T-helper 22 cell (primary cell): ENCODE measurements around the gene TMEM150C.
"Not testable (repeated sequence)": the region's sequence is repeated elsewhere in the genome, so short reads cannot be mapped to it uniquely, and the experiment has no call there.

Experiments used
- DNase-seq: peaks from one replicate; pipeline ENCODE4 v3.0.0-alpha.2; 2020; ENCODE audit warnings: low read depth

The TMEM150C gene

GRCh38 chr4:82515705-82516104 lies 46.1 kb downstream of the TMEM150C start:
- no peak for DNase-seq

DNA sequence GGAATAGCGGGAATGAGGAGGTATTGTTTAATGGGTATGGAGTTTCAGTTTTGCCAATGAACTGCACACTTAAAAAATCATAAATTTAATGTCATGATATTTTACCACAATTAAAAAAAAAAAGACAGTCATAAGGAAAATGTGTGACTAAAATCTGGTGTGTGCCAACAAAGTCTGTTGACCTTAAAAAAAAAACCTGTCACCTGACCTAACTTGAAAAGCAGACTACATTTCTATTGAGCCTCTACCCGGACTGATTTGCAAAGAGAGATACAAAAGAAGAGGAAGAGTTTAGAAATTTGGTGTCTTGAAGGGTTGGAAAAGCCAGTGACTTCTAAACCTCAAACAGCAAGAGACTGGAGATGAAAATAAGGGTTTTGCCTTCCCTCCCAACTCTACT lies 48.4 kb downstream of the TMEM150C start:
- DNase-seq, result no peak

DNA sequence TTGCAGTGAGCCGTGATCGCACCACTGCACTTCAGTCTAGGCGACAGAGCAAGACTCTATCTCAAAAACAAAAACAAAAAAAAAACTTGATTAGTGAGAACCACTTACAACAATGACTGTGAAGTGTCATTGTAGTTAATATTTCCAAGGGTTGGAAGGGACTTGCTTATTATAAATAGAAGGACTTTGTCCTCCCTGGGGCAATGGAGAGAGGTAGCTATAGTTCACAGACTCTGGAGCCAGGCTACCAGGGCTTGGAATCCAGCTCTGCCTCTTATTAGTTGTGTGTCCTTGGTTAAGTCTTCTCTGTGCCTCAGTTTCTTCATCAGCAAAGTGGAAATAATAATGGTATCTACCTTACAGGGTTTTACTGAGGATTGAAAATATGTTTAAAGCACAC lies 51.6 kb downstream of the TMEM150C start:
- DNase-seq, result no peak

DNA sequence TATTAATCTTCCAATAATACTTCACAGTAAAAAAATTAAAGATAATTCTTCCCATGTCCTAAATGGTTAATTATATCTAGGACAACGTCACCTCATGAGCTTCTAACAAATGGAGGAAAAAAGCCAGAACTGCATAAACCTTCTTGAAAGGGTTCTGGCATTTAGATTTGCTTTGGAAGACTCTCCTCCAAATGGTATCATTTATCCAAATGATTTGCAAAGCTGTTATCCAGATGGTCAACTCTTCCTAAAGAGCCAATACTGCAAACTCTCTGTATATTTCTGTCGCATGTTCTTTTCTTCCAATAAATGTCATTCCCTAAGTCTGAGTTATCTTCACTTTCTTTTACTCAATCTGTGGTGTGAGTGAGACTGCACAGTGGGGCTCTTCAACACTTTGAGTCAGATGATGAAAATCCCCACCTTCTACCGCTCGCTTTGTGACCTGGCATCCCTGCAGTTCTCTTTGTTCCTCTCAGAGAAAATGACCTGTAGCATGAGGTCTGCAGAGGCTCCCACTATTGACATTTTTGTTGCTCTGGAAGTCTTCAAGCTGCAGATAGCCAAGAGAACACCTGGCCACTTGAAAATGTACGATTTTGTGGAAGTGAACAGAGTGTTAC lies 52.9 kb downstream of the TMEM150C start:
- DNase-seq, result no peak

DNA sequence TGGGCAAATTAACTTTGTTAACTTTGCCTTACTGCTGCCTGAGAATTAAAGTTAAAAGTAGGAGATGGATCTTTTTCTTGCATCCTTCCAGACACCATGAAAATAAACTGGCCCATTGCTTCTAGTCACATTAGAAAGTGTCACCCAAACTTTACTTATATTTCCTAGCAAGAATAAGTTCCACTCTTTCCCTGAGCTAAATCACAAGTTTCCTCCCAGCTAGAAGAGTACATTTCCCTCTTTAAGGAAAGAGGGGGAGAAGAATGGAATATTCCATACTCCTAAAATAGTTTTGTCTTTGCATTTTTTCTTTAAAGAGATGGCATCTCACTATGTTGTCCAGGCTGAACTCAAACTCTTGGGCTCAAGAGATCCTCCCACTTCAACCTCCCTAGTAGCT lies 53.8 kb downstream of the TMEM150C start:
- DNase-seq, result no peak

- no peak for DNase-seq
Observed at GRCh38 chr4:82501154-82501442, 60.7 kb downstream of the TMEM150C start.

DNA sequence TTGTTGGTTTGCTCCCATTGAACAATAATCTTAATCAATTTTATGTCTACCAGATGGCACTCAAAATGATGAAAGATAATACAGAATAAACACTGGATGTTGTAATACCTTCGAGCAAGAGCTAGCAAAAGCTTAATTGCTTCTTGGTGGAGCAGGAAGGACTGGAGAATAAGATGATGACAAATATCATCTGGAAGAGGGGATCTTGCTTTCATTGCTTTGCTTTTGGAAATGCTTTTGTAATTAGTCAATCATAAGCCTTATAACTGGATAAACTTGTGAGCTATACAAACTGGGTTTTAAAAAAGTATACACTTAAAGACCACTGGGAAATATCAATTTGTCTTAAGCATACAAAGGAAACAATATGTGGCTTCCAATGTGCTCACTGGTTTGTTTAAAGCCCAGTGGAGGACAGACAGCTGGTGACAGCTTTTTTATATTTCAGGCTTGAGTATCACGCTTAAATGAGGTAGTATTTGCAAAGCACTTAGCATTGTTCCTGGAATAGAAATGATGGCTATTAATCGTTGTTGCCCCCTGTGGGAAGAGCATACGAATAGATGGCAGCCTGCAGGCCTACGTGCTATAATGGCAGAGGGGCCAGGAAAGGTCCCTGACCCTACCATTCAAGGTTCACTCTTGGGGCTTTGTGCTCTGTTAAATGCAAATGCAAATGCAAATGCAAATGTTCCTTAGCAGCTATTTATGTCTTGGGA lies 61.2 kb downstream of the TMEM150C start:
- no peak for DNase-seq

- no peak for DNase-seq
Observed at GRCh38 chr4:82499738-82500434, 61.9 kb downstream of the TMEM150C start.

- no peak for DNase-seq
Observed at GRCh38 chr4:82496349-82496748, 65.4 kb downstream of the TMEM150C start.

DNA sequence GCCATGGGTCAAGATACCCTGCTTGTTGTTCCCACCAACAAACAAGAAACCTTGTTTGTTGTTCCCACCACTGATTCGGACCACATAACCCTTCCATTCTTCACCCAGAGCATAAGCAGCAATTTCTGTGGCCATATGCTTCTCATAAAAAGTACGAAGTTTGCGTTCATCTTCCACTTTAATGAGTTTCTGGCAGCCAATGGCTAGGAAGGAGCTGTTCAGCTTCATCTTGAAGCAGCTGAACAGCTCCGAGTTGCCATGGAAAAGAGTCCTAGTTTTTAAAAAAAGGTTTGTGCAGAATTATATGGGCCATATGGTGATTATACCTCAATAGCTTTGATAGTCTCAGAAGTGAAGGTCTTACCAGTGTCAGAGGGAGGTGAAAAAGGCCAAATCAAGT lies 66.1 kb downstream of the TMEM150C start:
- no peak for DNase-seq

GRCh38 chr4:82493721-82494425 lies 67.9 kb downstream of the TMEM150C start:
- DNase-seq, result no peak

DNA sequence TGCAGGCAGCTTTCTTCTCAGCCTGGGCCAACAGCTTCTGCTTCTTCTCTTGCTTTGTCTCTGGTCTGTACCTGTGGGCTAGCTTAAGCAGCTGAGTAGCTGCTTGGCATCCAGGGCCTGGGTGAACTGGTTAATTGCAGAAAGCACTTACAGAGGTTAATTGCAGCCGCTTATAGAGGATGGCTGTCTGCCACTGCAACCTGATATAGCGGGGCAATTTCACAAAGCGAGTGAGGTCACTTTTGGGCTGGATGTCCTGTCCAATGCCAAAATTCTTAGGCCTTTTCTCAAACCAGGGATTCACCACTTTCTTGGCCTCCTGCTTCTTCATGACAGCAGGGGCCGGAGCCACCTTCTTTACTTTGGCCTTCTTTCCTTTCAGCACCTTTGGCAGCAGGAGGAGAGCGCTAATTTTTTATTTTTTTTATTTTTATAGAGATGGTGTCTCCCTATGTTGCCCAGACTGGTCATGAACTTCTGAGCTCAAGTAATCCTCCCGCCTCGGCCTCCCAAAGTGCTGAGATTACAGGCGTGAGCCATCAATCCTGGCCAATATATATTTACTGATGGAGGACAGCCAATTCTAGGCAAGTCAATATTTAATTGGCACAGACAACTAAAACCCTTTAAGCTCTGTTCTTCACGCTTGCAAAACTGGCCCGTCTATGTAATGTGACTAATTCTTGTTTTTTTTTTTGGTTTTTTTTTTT lies 70.4 kb downstream of the TMEM150C start:
- DNase-seq, result no peak

DNA sequence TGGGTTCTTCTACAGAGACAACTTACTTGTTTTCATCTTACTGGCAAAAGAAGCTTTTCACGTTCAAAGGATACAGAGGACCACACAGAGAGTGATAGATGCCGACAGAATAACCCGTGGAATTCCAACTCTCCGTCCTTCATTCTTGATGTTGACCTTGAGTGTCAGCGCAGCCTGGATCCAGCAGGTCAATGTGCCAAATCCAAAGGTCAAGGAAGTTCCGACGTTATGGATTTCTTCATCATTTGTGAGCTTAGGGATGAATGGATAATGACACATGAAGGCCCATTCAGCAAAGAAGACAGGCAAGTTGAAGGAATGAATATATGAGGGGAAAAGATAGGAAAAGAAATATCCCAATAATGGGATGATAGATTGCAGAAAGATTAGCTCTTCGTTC lies 71.8 kb downstream of the TMEM150C start:
- no peak for DNase-seq

DNA sequence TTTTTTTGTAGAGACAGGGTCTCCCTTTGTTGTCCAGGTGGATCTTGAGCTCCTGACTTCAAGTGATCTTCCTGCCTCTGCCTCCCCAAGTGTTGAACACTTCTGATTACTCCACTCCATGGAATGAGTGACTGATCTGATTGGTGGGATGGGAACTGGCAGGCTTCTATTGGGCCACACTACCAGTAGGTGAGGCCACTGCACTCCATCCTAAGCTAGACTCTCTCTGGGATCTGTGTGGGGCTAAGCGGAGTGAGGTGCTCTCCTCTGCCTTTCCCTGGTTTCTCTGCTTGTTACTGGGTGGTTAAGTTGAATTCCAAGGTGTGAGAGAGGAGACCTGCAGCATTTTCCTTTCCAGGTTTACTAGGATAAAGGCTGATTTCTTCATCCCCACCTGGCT lies 72.7 kb downstream of the TMEM150C start:
- no peak for DNase-seq

DNA sequence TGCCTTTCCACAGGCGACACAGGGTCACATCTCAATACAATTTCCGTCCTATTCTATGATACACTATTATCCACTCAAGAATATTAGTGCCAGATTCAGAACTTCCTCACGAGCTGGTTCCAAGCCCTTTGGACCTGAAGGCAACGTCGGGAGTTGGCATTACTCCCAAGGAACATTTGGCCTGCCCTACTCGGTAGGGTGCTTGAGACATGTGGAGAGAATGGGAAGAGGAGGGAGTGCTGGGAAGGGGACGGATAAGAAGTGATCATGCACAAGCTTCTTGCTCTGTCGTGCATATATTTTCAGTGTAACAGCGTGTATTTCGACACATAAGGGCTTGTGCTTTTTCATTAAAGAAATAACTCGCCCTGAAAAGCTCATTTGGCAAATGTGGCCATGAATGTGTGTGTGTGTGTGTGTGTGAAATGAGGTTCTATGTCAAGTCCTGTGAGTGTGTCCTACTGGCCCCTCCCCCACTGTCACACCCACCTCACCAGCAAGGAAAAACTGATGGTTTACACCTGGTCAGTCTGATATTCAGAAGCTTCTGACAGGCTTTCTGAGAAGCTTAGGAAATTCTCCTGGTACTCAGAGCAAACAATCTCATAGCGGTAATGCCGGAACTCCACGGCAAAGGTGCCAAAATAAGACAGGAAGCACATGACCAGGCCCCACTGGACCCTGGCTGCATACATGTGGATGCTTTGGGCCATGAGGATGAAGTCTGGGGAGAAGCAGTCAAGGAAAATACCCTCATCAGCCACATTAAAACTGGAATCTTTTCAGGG lies 76.6 kb downstream of the TMEM150C start:
- DNase-seq, result no peak

- no peak for DNase-seq
Observed at GRCh38 chr4:82482387-82482786, 79.4 kb downstream of the TMEM150C start.

DNA sequence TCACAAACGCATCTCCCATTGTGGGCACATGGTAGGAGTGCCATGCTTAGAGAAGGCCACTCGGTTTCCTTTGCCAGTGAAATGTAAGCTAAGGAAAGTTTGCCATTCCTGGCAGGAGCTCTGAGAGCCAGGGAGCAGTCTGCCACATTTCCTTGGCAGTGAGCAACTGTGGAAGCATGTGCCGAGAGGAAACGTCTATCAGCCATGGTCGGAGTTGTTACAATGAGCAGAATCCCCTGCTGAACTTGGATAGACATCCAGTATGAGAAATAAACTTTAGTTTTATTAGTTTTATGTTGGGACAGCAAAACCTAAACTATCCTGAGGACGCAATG lies 80.3 kb downstream of the TMEM150C start:
- no peak for DNase-seq

- DNase-seq, result no peak
Observed at GRCh38 chr4:82480771-82481505, 80.8 kb downstream of the TMEM150C start.

DNA sequence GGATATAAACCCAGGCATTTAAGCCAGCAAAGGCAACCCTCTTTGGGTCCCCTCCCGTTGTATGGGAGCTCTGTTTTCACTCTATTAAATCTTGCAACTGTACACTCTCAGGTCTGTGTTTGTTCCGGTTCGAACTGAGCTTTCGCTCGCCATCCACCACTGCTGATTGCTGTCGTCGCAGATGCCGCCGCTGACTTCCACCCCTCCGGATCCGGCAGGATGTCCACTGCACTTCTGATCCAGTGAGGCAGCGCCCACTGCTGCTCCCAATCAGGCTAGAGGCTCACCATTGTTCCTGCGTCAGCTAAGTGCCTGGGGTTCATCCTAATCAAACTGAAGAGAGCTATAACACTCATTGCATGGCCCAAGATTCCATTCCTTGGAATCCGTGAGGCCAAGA lies 82.2 kb downstream of the TMEM150C start:
- no peak for DNase-seq

DNA sequence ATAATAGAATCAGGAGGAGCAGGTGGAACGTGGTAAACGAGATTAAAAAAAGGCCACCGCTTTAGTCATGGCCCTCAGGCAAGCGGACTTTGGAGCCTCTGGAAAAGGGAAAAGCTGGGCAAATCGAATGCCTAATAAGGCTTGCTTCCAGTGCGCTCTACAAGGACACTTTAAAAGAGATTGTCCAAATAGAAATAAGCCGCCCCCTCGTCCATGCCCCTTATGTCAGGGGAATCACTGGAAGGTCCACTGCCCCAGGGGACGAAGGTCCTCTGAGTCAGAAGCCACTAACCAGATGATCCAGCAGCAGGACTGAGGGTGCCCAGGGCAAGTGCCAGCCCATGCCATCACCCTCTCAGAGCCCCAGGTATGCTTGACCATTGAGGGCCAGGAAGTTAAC lies 84.3 kb downstream of the TMEM150C start:
- not testable (repeated sequence) for DNase-seq

DNA sequence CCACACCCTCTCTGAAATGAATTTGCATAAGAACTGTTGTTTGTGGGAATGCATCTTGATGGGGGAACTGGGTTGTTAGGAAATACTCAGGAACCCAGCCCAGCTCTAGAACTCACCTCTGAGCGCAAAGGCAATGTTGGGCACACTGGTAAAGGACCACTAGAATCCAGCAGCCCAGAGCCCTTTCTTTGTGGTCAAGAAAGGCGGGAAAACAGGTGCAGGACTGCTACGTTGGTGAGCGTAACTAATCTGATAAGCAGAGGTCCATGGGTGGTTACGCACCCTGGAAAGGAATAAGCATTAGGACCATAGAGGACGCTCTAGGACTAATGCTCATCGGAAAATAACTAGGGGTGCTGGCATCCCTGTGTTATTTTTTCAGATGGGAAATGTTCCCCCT lies 85.9 kb downstream of the TMEM150C start:
- DNase-seq, result not testable (repeated sequence)
